Stomach (tissue), 9 donors: ENCODE measurements around the gene SH3BP2. TPM values are rescaled to one million over a fixed set of nuclear protein-coding genes. Genes with fewer than 3 reads are reported as not detected.

Experiments
- DNase-seq, 2 donors: peaks; one replicate each; pipeline versions ENCODE4 v3.0.0 to v3.0.0-alpha.2; 2013 to 2019
- H3K27ac ChIP-seq, 5 donors: fragments of 200-600 bp in 4 of 5; sonication (generic) in 4 of 5; one replicate each; pipeline ENCODE4 v1.5.1; 2013 to 2019; ENCODE audit warnings: mild to moderate bottlenecking in 1 of 5, moderate library complexity in 1 of 5
- H3K27me3 ChIP-seq, 3 donors: fragments of 200-600 bp; sonication (generic); one replicate each; pipeline ENCODE4 v1.5.1; 2017 to 2019; ENCODE audit warnings: mixed run types in 1 of 3
- H3K36me3 ChIP-seq, 4 donors: fragments of 200-600 bp; sonication (generic); 1 replicate in 3 of 4; 2 replicates in 1 of 4; pipeline ENCODE4 v1.5.1; 2016 to 2019
- H3K4me1 ChIP-seq, 4 donors: fragments of 200-600 bp; sonication (generic); one replicate each; pipeline ENCODE4 v1.5.1; 2016 to 2019
- H3K4me3 ChIP-seq, 4 donors: fragments of 200-600 bp; sonication (generic) in 3 of 4; one replicate each; pipeline ENCODE4 v1.5.1; 2016 to 2019; ENCODE audit warnings: mild to moderate bottlenecking in 1 of 4
- H3K9me3 ChIP-seq, 4 donors: fragments of 200-600 bp; sonication (generic); one replicate each; pipeline ENCODE4 v1.5.1; 2016 to 2019
- CTCF ChIP-seq, 7 experiments: fragments of 450-650 bp in 4 of 7; fragments of 200-600 bp in 3 of 7; sonication (generic) in 3 of 7; IDR thresholded peaks; one replicate each; pipeline ENCODE4 v1.5.1; 2016 to 2019; ENCODE audit warnings: antibody characterized with exemption in 7 of 7, control low read depth in 2 of 7, mild to moderate bottlenecking in 1 of 7
- EP300 ChIP-seq: sonication (generic); formaldehyde crosslinking; IDR thresholded peaks from one replicate; pipeline ENCODE4 v1.6.1; 2017; ENCODE audit warnings: antibody characterized with exemption
- POLR2A ChIP-seq, 4 donors: fragments of 450-650 bp; IDR thresholded peaks; one replicate each; pipeline ENCODE4 v1.6.1; 2016; ENCODE audit warnings: antibody characterized with exemption in 4 of 4, control low read depth in 2 of 4, mild to moderate bottlenecking in 1 of 4, moderate library complexity in 1 of 4
- POLR2AphosphoS5 ChIP-seq, 3 donors: sonication (generic); formaldehyde crosslinking; IDR thresholded peaks; one replicate each; pipeline ENCODE4 v1.6.1; 2016; ENCODE audit warnings: antibody characterized with exemption in 3 of 3
- WGBS, 5 donors: extraction: QIAGEN DNeasy Blood & Tissue Kit in 3 of 5; methylation state at CpG; one replicate each; pipeline versions ENCODE4 v1.1.5 to v1.1.7; 2013 to 2018; 5-methylcytosine and 5-hydroxymethylcytosine counted together
- intact Hi-C: fragments of 100-400 bp; cut with DNase I; formaldehyde crosslinking; loops from one replicate; pipeline ENCODE4 v1.15.1; 2023; ENCODE audit warnings: low total_unique reads
- polyA plus RNA-seq, 3 donors: library from polyadenylated mRNA; stranded (reverse); fragments of 200-250 nt; gene quantifications; one replicate each; pipeline ENCODE4 v1.2.3, GENCODE V29; 2013
- total RNA-seq, 5 donors: library from RNA; depleted of rRNA; stranded (reverse); fragments of >200 nt; gene quantifications; one replicate each; pipeline versions ENCODE4 v1.1.0 to v1.2.3, GENCODE V29; 2014 to 2016
- donor health status: healthy with polysubstance abuse.
- donor health status: Bipolar disorder and iron deficiency.
- donor health status: healthy.

SH3BP2 gene
- total and polyA plus RNA-seq, 8 donors, result 9.0 to 151 (median 32.7) TPM

GRCh38 chr4:2811830-2812611 lies 19.1 kb downstream of the SH3BP2 start:
- Histone ChIP-seq H3K9me3 (no peaks in the 10 kb centered on the region), H3K4me3 (peak overlapping the region; percentile 40 to 60 (median 44)), H3K36me3 (peaks cover 0 to 19% (median 10%) of the 10 kb centered on the region in 4 donors), H3K27ac (peak overlapping the region; percentile 79 to 91 (median 80)), H3K4me1 (peaks cover 37 to 95% (median 76%) of the 10 kb centered on the region in 4 donors), H3K27me3 (no peaks in the 10 kb centered on the region)
- WGBS, 5 donors, result 13 to 46% (median 28%) methylated on average over 10 to 21 of the region's 21 CpGs
- DNase-seq, result peak; percentile 82 to 84
- intact Hi-C loops, result no loop called here
- peak; percentile 20 to 82 (median 54) for TF ChIP-seq POLR2AphosphoS5 (IDR thresholded peaks at IDR 0.05)
- TF ChIP-seq POLR2A (IDR thresholded peaks at IDR 0.05), result no peak

DNA sequence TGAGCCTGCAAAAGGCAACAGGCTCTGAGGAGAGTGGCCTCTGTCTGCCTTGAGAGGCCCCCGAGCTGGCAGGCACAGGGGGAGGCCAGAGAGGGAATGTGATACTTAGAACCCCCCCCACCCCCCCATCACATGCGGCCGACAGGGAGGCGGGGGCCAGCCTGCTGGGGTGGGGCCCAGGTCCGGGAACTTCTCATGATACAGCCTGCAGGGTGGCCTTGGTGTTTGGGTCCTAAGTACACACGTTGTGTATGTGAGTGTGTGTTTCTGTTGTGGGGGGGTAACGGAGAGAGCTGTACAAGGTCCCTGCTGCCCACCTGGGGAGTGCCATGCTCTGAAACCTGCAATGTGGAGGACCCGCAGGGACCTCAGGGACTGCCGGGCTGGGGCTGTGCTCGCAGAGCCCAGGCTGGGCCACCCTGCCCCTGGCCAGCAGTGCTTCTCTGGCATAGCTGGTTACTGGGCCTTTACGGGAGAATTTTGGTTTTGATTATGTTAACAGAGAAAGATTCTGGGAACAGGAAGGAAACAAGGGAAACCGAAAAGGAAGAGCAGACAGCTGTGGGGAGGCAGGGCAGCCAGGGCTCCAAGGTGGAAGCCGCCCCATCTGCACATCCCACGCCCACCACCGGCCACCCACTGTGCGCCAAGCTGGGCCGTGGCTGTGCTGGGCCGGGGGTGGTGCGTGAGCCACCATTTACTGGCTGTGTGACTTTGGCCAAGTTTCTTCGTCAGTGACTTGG lies 19.9 kb downstream of the SH3BP2 start:
- WGBS, 5 donors, result 21 to 42% (median 29%) methylated on average over 16 to 20 of the region's 20 CpGs
- peaks cover 0 to 19% (median 10%) of the 10 kb centered on the region in 4 donors for H3K36me3 ChIP-seq
- H3K4me1 ChIP-seq, result peaks cover 34 to 95% (median 76%) of the 10 kb centered on the region in 4 donors
- no peaks in the 10 kb centered on the region for H3K9me3 ChIP-seq
- H3K4me3 ChIP-seq, result peak overlapping the region; percentile 40 to 60 (median 44)
- intact Hi-C loops, result no loop called here
- H3K27ac ChIP-seq, result peak overlapping the region; percentile 79 to 91 (median 80)
- no peak for TF ChIP-seq EP300
- TF ChIP-seq POLR2A (IDR thresholded peaks at IDR 0.05), result no peak
- TF ChIP-seq POLR2AphosphoS5 (IDR thresholded peaks at IDR 0.05), result no peak
- no peak for TF ChIP-seq CTCF (IDR thresholded peaks at IDR 0.05)
- no peak for DNase-seq
- H3K27me3 ChIP-seq, result no peaks in the 10 kb centered on the region

- H3K27me3 ChIP-seq, result no peaks in the 10 kb centered on the region
- H3K4me1 ChIP-seq, result peaks cover 35 to 93% (median 77%) of the 10 kb centered on the region in 4 donors
- TF ChIP-seq POLR2A (IDR thresholded peaks at IDR 0.05), result no peak
- no peak for TF ChIP-seq CTCF (IDR thresholded peaks at IDR 0.05)
- no peak for TF ChIP-seq POLR2AphosphoS5 (IDR thresholded peaks at IDR 0.05)
- TF ChIP-seq EP300, result no peak
- WGBS, 5 donors, result 74 to 84% (median 77%) methylated on average over 14 to 17 of the region's 17 CpGs
- peaks cover 0 to 19% (median 10%) of the 10 kb centered on the region in 4 donors for H3K36me3 ChIP-seq
- intact Hi-C loops, result no loop called here
- H3K27ac ChIP-seq, result peak overlapping the region in 4 of 5 donors; percentile 79 to 91 (median 82)
- no peaks in the 10 kb centered on the region for H3K9me3 ChIP-seq
- no peak for DNase-seq
- H3K4me3 ChIP-seq, result peak overlapping the region; percentile 40 to 60 (median 44)
These were observed 20.8 kb downstream of the SH3BP2 start for GRCh38 chr4:2813446-2814405.

GRCh38 chr4:2814627-2815270 lies 21.9 kb downstream of the SH3BP2 start:
- intact Hi-C loops, result no loop called here
- no peak overlapping the region for H3K4me3 ChIP-seq
- peak overlapping the region in 1 of 5 donors; percentile 40 for H3K27ac ChIP-seq
- no peaks in the 10 kb centered on the region for H3K27me3 ChIP-seq
- TF ChIP-seq POLR2AphosphoS5 (IDR thresholded peaks at IDR 0.05), result no peak
- DNase-seq, result no peak
- no peaks in the 10 kb centered on the region for H3K9me3 ChIP-seq
- H3K36me3 ChIP-seq, result peaks cover 0 to 19% (median 10%) of the 10 kb centered on the region in 4 donors
- H3K4me1 ChIP-seq, result peaks cover 42 to 96% (median 79%) of the 10 kb centered on the region in 4 donors
- WGBS, 5 donors, result 76 to 95% (median 77%) methylated on average over 7 of the region's 7 CpGs
